ENCODE results near the gene CACNG3.

DNA sequence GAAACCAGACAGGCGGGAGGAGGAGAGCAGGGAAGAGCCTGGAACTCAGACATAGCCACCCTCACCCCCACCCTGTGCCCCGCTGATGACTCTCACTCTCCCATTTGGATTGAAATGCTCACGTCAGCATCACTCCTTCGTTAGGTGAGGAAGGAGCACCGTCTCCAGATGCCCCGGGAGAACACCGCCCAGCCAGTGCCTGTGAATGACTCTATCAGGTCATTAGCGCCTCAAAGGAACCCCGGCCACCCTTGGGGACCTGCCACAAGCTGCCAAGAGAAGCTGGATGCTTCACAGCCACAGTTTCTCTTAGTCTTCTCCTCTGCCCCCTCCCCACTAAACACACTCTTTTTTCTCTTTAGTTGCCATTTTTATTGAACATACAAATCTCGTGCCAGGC is 66.0 kb downstream of the CACNG3 start:
- TF ChIP-seq, protein P1, sequence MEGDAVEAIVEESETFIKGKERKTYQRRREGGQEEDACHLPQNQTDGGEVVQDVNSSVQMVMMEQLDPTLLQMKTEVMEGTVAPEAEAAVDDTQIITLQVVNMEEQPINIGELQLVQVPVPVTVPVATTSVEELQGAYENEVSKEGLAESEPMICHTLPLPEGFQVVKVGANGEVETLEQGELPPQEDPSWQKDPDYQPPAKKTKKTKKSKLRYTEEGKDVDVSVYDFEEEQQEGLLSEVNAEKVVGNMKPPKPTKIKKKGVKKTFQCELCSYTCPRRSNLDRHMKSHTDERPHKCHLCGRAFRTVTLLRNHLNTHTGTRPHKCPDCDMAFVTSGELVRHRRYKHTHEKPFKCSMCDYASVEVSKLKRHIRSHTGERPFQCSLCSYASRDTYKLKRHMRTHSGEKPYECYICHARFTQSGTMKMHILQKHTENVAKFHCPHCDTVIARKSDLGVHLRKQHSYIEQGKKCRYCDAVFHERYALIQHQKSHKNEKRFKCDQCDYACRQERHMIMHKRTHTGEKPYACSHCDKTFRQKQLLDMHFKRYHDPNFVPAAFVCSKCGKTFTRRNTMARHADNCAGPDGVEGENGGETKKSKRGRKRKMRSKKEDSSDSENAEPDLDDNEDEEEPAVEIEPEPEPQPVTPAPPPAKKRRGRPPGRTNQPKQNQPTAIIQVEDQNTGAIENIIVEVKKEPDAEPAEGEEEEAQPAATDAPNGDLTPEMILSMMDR (conservative IDR thresholded peaks at IDR 0.05): no peak
- no peak for TF ChIP-seq EZH2 (IDR thresholded peaks at IDR 0.05; ENCODE audit: low read depth)

Measured in PC-9 (cell line).